ENCODE results near the gene ZNF440.
A peak's percentile ranks its signal among the peaks of the same experiment; 100 is the strongest.
"Not testable (repeated sequence)": the region's sequence is repeated elsewhere in the genome, so short reads cannot be mapped to it uniquely, and the experiment has no call there.

The ZNF440 gene

GRCh38 chr19:11828957-11829876, 15.1 kb downstream of the ZNF440 start:
- not testable (repeated sequence) for DNase-seq

GRCh38 chr19:11832253-11832912, 18.3 kb downstream of the ZNF440 start:
- no peak for DNase-seq

- DNase-seq: no peak
Measured at GRCh38 chr19:11833541-11833940, 19.5 kb downstream of the ZNF440 start.

- DNase-seq: not testable (repeated sequence)
Measured at GRCh38 chr19:11835626-11836066, 21.6 kb downstream of the ZNF440 start.

GRCh38 chr19:11843722-11844121, 29.6 kb downstream of the ZNF440 start:
- DNase-seq: no peak

- DNase-seq: not testable (repeated sequence)
Measured at GRCh38 chr19:11847615-11848014, 33.5 kb downstream of the ZNF440 start.

GRCh38 chr19:11848200-11848593, 34.1 kb downstream of the ZNF440 start:
- no peak for DNase-seq

- DNase-seq: peak; percentile 88
Measured at GRCh38 chr19:11848594-11849469, 34.8 kb downstream of the ZNF440 start, which contains the start of gene ZNF439. TSS of gene ZNF439 (plus strand) at chr19:11848726. CDS start at chr19:11848868, 142 bp downstream.

GRCh38 chr19:11850289-11850688, 36.2 kb downstream of the ZNF440 start:
- DNase-seq: not testable (repeated sequence)

GRCh38 chr19:11853358-11853757, 39.3 kb downstream of the ZNF440 start:
- DNase-seq: no peak

- DNase-seq: no peak
Measured at GRCh38 chr19:11856596-11857250, 42.6 kb downstream of the ZNF440 start.

GRCh38 chr19:11860721-11861120, 46.6 kb downstream of the ZNF440 start:
- no peak for DNase-seq

GRCh38 chr19:11861301-11861700, 47.2 kb downstream of the ZNF440 start:
- no peak for DNase-seq

GRCh38 chr19:11867766-11868165, 53.7 kb downstream of the ZNF440 start:
- DNase-seq: not testable (repeated sequence)

GRCh38 chr19:11868188-11868587, 54.1 kb downstream of the ZNF440 start:
- DNase-seq: no peak

GRCh38 chr19:11872624-11873023, 58.6 kb downstream of the ZNF440 start:
- no peak for DNase-seq

GRCh38 chr19:11873762-11874161, 59.7 kb downstream of the ZNF440 start:
- DNase-seq: no peak

- peak; percentile 52 for DNase-seq
Measured at GRCh38 chr19:11879687-11880266, 65.7 kb downstream of the ZNF440 start.

- DNase-seq: no peak
Measured at GRCh38 chr19:11880598-11880997, 66.5 kb downstream of the ZNF440 start.

- peak; percentile 55 for DNase-seq
Measured at GRCh38 chr19:11881151-11881800, 67.2 kb downstream of the ZNF440 start.

- no peak for DNase-seq
Measured at GRCh38 chr19:11882606-11883005, 68.5 kb downstream of the ZNF440 start.

All from activated naive CD4-positive, alpha-beta T cell treated with Interleukin-2 at 50 U/mL for 16 hours (primary cell).